Measurements from ENCODE around the gene HIVEP3. TPM values are rescaled to one million over a fixed set of nuclear protein-coding genes. Genes with fewer than 3 reads are reported as not detected.

The HIVEP3 gene
- total RNA-seq, 1 donor, result 1.8 TPM

DNA sequence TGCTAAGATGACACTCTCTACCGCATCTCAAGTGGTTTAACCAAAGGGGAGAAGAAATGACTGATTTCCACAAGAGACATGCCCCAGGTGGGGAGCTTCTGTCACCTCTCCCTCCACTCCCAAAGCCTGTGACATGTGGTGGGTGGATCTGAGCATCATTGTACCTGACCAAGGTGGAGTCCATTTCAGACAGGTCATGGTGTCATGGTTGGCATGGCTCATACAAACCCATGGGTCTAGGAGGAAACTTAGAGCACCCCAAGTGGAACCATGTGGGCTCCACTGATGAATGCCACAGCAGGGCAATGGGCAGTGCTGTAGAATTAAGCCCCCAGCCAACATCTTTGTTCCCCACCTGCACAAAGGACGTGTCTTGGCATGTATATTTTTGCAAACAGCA is 302.7 kb downstream of the HIVEP3 start:
- TF ChIP-seq, protein P1, sequence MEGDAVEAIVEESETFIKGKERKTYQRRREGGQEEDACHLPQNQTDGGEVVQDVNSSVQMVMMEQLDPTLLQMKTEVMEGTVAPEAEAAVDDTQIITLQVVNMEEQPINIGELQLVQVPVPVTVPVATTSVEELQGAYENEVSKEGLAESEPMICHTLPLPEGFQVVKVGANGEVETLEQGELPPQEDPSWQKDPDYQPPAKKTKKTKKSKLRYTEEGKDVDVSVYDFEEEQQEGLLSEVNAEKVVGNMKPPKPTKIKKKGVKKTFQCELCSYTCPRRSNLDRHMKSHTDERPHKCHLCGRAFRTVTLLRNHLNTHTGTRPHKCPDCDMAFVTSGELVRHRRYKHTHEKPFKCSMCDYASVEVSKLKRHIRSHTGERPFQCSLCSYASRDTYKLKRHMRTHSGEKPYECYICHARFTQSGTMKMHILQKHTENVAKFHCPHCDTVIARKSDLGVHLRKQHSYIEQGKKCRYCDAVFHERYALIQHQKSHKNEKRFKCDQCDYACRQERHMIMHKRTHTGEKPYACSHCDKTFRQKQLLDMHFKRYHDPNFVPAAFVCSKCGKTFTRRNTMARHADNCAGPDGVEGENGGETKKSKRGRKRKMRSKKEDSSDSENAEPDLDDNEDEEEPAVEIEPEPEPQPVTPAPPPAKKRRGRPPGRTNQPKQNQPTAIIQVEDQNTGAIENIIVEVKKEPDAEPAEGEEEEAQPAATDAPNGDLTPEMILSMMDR (IDR thresholded peaks at IDR 0.05; ENCODE audit: extremely low read depth, low read depth, low read length), result no peak
- Histone ChIP-seq H3K79me2 (ENCODE audit: insufficient read depth, low read length) (peaks cover 24% of the 10 kb centered on the region), H3K27ac (ENCODE audit: low read depth, low read length) (no peak overlapping the region)

DNA sequence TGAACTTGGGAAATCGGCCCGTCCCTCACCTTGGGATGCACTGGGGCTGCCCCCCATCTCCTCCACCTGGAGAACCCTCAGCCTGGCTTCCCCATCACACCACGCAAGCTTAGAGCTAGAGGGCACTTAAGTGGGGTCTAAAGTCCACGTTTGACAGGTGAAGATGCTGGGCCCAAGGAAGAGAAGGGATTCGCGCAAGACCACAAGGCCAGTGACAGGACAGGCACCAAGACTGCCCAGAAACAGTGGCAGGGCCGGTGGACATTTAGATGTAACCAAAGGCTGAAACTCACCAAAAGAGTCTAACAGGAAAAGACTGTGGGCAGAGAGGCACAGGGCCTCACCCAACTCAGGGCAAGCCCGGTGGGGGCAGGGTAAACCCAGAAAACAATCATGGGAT is 303.4 kb downstream of the HIVEP3 start:
- Histone ChIP-seq H2AFZ (ENCODE audit: low read length) (no peak overlapping the region), H3K4me2 (ENCODE audit: insufficient read depth, low read length) (no peak overlapping the region), H4K20me1 (ENCODE audit: insufficient read depth, low read length) (peaks cover 2% of the 10 kb centered on the region), H3K27ac (ENCODE audit: low read depth, low read length) (no peak overlapping the region), H3K27me3 (ENCODE audit: insufficient read depth, low read length) (no peaks in the 10 kb centered on the region), H3K9me3 (ENCODE audit: low read depth, low read length) (no peaks in the 10 kb centered on the region), H3K4me1 (ENCODE audit: insufficient read depth, low read length) (peaks cover 24% of the 10 kb centered on the region), H3K4me3 (ENCODE audit: insufficient read depth, low read length) (no peak overlapping the region), H3K36me3 (ENCODE audit: insufficient read depth, low read length) (no peaks in the 10 kb centered on the region), H3K79me2 (ENCODE audit: insufficient read depth, low read length) (peaks cover 18% of the 10 kb centered on the region)
- no peak for DNase-seq (ENCODE audit: insufficient read length, low spot score, missing footprints)
- TF ChIP-seq, protein P1 (IDR thresholded peaks at IDR 0.05; ENCODE audit: extremely low read depth, low read depth, low read length), result no peak

More for the DNA sequence above, 302.7 kb downstream of the HIVEP3 start:
- peaks cover 2% of the 10 kb centered on the region for H4K20me1 ChIP-seq (ENCODE audit: insufficient read depth, low read length)
- no peak overlapping the region for H3K4me2 ChIP-seq (ENCODE audit: insufficient read depth, low read length)
- no peaks in the 10 kb centered on the region for H3K27me3 ChIP-seq (ENCODE audit: insufficient read depth, low read length)
- no peaks in the 10 kb centered on the region for H3K9me3 ChIP-seq (ENCODE audit: low read depth, low read length)
- H2AFZ ChIP-seq (ENCODE audit: low read length), result no peak overlapping the region
- peaks cover 24% of the 10 kb centered on the region for H3K4me1 ChIP-seq (ENCODE audit: insufficient read depth, low read length)
- no peak for DNase-seq (ENCODE audit: insufficient read length, low spot score, missing footprints)
- no peaks in the 10 kb centered on the region for H3K36me3 ChIP-seq (ENCODE audit: insufficient read depth, low read length)
- H3K4me3 ChIP-seq (ENCODE audit: insufficient read depth, low read length), result no peak overlapping the region

GRCh38 chr1:41614818-41615217 is 303.9 kb downstream of the HIVEP3 start:
- H3K27me3 ChIP-seq (ENCODE audit: insufficient read depth, low read length), result no peaks in the 10 kb centered on the region
- H3K4me3 ChIP-seq (ENCODE audit: insufficient read depth, low read length), result no peak overlapping the region
- H3K9me3 ChIP-seq (ENCODE audit: low read depth, low read length), result no peaks in the 10 kb centered on the region
- peaks cover 24% of the 10 kb centered on the region for H3K4me1 ChIP-seq (ENCODE audit: insufficient read depth, low read length)
- TF ChIP-seq, protein P1 (IDR thresholded peaks at IDR 0.05; ENCODE audit: extremely low read depth, low read depth, low read length), result no peak
- no peak overlapping the region for H2AFZ ChIP-seq (ENCODE audit: low read length)
- H4K20me1 ChIP-seq (ENCODE audit: insufficient read depth, low read length), result peaks cover 2% of the 10 kb centered on the region
- no peaks in the 10 kb centered on the region for H3K36me3 ChIP-seq (ENCODE audit: insufficient read depth, low read length)
- peak; percentile 32 for DNase-seq (ENCODE audit: insufficient read length, low spot score, missing footprints)
- no peak overlapping the region for H3K4me2 ChIP-seq (ENCODE audit: insufficient read depth, low read length)
- no peak overlapping the region for H3K27ac ChIP-seq (ENCODE audit: low read depth, low read length)
- peaks cover 18% of the 10 kb centered on the region for H3K79me2 ChIP-seq (ENCODE audit: insufficient read depth, low read length)

DNA sequence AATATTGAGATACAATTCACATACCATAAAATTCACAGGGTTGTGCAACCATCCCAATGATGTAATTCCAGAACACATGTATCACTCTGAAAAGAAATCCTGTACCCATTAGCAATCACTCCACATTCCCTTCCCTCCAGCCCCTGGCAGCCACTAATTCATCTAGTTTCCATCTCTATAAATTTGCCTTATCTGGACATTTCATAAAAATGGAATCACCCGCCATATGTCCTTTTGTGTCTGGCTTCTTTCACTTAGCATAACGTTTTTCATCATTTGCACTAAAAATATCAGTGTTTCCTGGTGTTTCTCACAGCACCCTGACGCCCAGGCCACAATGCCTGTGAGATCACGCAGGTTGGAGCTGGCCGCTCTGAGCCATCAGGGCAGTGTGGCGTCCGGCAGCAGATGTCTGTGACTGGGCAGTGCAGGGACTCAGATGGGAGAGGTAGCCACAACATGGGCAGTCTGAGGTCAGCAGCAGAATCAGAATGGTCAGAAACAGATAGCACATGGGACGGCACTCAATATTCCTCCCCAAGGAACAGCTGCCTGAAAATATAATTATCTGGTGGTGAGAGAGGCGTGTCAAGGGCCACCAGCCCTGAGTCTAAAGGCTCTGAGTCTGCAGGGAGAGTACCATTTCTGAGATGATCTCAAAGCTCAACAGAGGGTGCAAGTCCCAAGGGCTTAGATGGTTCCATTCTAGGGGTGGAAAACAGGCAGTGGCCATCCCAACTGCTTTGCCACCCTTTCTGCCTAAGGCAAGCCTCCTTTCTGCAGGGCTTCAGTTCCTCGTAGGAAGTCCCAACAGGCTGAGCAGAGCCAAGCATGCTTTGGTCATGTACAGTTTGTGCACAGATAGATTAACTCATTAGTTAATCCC is 304.8 kb downstream of the HIVEP3 start:
- Histone ChIP-seq H3K36me3 (ENCODE audit: insufficient read depth, low read length) (no peaks in the 10 kb centered on the region), H3K4me1 (ENCODE audit: insufficient read depth, low read length) (peaks cover 24% of the 10 kb centered on the region), H3K27ac (ENCODE audit: low read depth, low read length) (peak overlapping the region; percentile 53)

More for the DNA sequence above, 304.8 kb downstream of the HIVEP3 start:
- TF ChIP-seq, protein P1 (IDR thresholded peaks at IDR 0.05; ENCODE audit: extremely low read depth, low read depth, low read length), result no peak
- Histone ChIP-seq H3K9me3 (ENCODE audit: low read depth, low read length) (no peaks in the 10 kb centered on the region), H3K4me3 (ENCODE audit: insufficient read depth, low read length) (no peak overlapping the region), H3K4me2 (ENCODE audit: insufficient read depth, low read length) (no peak overlapping the region), H4K20me1 (ENCODE audit: insufficient read depth, low read length) (peaks cover 2% of the 10 kb centered on the region), H2AFZ (ENCODE audit: low read length) (no peak overlapping the region), H3K79me2 (ENCODE audit: insufficient read depth, low read length) (peaks cover 20% of the 10 kb centered on the region), H3K27me3 (ENCODE audit: insufficient read depth, low read length) (no peaks in the 10 kb centered on the region)
- DNase-seq (ENCODE audit: insufficient read length, low spot score, missing footprints), result no peak

Measured in osteoblast (primary cell).